ENCODE results near the gene ARHGAP24. TPM values are rescaled to one million over a fixed set of nuclear protein-coding genes. Genes with fewer than 3 reads are reported as not detected.

Gene ARHGAP24
- total RNA-seq, 4 donors from 2014 or later, result 12.1 to 60.8 (median 18.9) TPM

GRCh38 chr4:85548116-85548515 lies 73.2 kb downstream of the ARHGAP24 start:
- no peak for DNase-seq
- H3K27me3 ChIP-seq, result no peaks in the 10 kb centered on the region
- intact Hi-C loops (cut with DNase I; ENCODE audit: low total_unique reads), result no loop called here
- H3K4me3 ChIP-seq, result no peak overlapping the region
- H3K36me3 ChIP-seq, result no peaks in the 10 kb centered on the region
- TF ChIP-seq POLR2A (IDR thresholded peaks at IDR 0.05), result no peak
- TF ChIP-seq, protein P1, sequence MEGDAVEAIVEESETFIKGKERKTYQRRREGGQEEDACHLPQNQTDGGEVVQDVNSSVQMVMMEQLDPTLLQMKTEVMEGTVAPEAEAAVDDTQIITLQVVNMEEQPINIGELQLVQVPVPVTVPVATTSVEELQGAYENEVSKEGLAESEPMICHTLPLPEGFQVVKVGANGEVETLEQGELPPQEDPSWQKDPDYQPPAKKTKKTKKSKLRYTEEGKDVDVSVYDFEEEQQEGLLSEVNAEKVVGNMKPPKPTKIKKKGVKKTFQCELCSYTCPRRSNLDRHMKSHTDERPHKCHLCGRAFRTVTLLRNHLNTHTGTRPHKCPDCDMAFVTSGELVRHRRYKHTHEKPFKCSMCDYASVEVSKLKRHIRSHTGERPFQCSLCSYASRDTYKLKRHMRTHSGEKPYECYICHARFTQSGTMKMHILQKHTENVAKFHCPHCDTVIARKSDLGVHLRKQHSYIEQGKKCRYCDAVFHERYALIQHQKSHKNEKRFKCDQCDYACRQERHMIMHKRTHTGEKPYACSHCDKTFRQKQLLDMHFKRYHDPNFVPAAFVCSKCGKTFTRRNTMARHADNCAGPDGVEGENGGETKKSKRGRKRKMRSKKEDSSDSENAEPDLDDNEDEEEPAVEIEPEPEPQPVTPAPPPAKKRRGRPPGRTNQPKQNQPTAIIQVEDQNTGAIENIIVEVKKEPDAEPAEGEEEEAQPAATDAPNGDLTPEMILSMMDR (IDR thresholded peaks at IDR 0.05), result no peak
- H3K9me3 ChIP-seq, result no peaks in the 10 kb centered on the region
- H3K27ac ChIP-seq, result no peak overlapping the region
- H3K4me1 ChIP-seq, result no peaks in the 10 kb centered on the region

DNA sequence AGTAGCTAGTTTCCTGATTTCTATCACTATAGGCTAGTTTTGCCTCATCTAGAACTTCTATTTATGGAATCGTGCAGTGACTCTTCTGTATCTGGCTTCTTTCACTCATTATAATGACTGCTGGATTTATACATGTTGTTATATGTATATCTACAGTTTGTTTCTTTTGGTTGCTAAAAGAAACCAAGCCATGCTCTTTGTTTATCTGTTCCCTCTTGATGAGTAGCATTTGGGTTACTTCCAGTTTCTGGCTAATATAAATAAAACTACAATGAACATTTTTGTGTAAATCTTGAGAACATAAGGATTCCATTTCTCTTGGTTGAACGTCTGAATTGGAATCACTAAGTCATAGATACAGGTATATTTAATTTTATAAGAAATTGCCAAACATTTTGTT lies 73.9 kb downstream of the ARHGAP24 start:
- TF ChIP-seq, protein P1 (IDR thresholded peaks at IDR 0.05), result no peak
- TF ChIP-seq POLR2A (IDR thresholded peaks at IDR 0.05), result no peak
- Histone ChIP-seq H3K9me3 (no peaks in the 10 kb centered on the region), H3K27ac (no peak overlapping the region), H3K4me1 (no peaks in the 10 kb centered on the region), H3K36me3 (no peaks in the 10 kb centered on the region), H3K4me3 (no peak overlapping the region), H3K27me3 (no peaks in the 10 kb centered on the region)
- DNase-seq, result no peak
- intact Hi-C loops (cut with DNase I; ENCODE audit: low total_unique reads), result no loop called here

DNA sequence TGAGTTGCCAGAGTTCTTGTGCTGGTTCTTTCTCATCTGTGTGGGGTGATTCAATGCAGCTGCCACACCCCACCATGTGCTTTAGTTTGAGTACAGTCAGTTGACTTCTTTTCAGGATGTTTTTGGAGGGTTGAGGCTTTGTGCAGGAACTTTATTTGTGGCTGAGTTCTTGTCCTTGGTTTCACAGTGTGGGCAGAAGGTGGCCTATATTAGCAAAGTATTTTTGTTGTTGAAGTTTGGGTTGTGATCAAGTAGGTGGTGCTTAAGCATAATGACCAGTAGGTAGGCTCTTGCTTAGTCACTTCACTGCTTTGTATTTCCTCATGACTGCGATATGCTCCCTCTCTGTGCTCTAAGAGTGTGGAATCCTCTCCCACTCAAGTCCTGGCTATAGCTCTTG lies 80.3 kb downstream of the ARHGAP24 start:
- no peaks in the 10 kb centered on the region for H3K9me3 ChIP-seq
- intact Hi-C loops (cut with DNase I; ENCODE audit: low total_unique reads), result no loop called here
- no peaks in the 10 kb centered on the region for H3K36me3 ChIP-seq
- no peak for DNase-seq
- TF ChIP-seq, protein P1 (IDR thresholded peaks at IDR 0.05), result no peak
- H3K4me1 ChIP-seq, result no peaks in the 10 kb centered on the region
- no peak overlapping the region for H3K27ac ChIP-seq
- H3K4me3 ChIP-seq, result no peak overlapping the region
- H3K27me3 ChIP-seq, result no peaks in the 10 kb centered on the region

GRCh38 chr4:85556283-85556682 lies 81.3 kb downstream of the ARHGAP24 start:
- H3K36me3 ChIP-seq, result no peaks in the 10 kb centered on the region
- H3K4me3 ChIP-seq, result no peak overlapping the region
- H3K27ac ChIP-seq, result no peak overlapping the region
- no peaks in the 10 kb centered on the region for H3K27me3 ChIP-seq
- no peaks in the 10 kb centered on the region for H3K4me1 ChIP-seq
- intact Hi-C loops (cut with DNase I; ENCODE audit: low total_unique reads), result no loop called here
- no peak for DNase-seq
- no peak for TF ChIP-seq POLR2A (IDR thresholded peaks at IDR 0.05)
- TF ChIP-seq, protein P1 (IDR thresholded peaks at IDR 0.05), result no peak
- no peaks in the 10 kb centered on the region for H3K9me3 ChIP-seq

DNA sequence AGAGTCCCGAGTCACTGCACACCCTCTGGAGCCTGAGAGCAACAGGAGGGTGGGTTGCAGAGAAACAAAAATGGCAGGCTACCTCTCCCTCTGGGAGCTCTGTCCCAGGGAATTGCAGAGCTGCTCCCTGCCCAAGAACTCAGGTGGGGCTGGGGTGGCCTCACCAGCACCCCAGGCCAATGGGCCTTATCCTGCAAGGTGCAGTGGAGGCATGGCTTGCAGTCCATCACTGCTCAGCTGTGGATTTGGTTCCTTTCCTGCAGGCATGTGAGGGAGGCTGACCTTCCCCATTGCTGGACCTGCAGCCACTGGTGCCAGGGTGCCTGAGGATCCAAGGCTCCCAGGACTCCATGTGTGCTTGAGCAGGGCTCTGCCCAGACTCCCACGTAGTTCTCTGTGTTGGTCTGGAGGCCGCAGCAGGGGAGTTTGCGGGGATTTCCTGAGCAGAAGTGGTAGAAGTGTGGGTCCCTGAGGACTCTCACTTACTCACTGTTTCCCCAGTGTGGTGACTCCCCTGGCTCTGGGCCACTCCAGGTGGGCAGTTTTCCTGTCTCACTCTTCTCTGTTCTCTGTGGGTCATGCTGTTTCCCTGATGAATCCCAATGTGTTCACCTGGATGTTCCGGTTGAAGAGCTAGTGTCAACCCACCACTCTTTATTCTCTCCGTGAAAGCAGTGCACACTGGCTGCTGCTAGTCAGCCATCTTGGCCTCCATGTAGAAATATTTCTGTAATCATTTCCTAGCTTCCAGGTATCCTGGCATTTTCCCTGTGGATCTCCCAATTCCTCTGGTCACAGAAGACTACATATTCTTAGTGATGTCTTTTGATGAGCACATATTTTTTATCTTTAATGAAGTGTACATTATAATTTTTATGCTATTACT lies 82.3 kb downstream of the ARHGAP24 start:
- Histone ChIP-seq H3K9me3 (no peaks in the 10 kb centered on the region), H3K36me3 (no peaks in the 10 kb centered on the region), H3K27me3 (no peaks in the 10 kb centered on the region), H3K4me1 (no peaks in the 10 kb centered on the region), H3K27ac (no peak overlapping the region), H3K4me3 (no peak overlapping the region)
- DNase-seq, result no peak
- TF ChIP-seq, protein P1 (IDR thresholded peaks at IDR 0.05), result no peak
- no peak for TF ChIP-seq POLR2A (IDR thresholded peaks at IDR 0.05)
- intact Hi-C loops (cut with DNase I; ENCODE audit: low total_unique reads), result no loop called here
